ENCODE results near the gene NEURL2. TPM values are rescaled to one million over a fixed set of nuclear protein-coding genes. Genes with fewer than 3 reads are reported as not detected.
"Not testable (repeated sequence)": the region's sequence is repeated elsewhere in the genome, so short reads cannot be mapped to it uniquely, and the experiment has no call there.

The NEURL2 gene
- total RNA-seq, 1 donor from 2014 or later, result 17.0 TPM

DNA sequence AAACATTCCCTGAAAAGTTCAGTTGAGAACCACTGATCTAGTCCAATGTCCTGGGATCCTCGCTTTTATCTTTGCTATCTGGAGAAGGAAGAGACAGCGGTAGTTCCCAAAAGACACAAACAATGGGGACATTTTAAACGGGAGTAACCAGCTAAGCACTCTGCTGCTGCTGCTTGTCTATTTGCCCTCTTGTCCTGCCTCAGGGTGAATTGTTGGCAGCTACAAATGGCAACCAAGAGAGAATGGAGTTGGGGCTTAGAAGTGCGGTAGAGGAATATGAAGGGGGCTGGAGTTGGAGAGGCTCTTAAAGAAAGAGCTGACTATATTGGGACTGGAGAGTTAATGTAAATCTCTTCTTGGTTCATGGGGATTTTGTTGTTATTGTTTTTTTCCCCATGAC lies 16.4 kb downstream of the NEURL2 start:
- DNase-seq (ENCODE audit: low spot score), result no peak

- not testable (repeated sequence) for DNase-seq (ENCODE audit: low spot score)
Measured at GRCh38 chr20:45874104-45874481, 16.9 kb downstream of the NEURL2 start.

GRCh38 chr20:45873409-45874103 lies 17.5 kb downstream of the NEURL2 start:
- DNase-seq (ENCODE audit: low spot score), result no peak

- no peak for DNase-seq (ENCODE audit: low spot score)
Measured at GRCh38 chr20:45872626-45873025, 18.4 kb downstream of the NEURL2 start.

DNA sequence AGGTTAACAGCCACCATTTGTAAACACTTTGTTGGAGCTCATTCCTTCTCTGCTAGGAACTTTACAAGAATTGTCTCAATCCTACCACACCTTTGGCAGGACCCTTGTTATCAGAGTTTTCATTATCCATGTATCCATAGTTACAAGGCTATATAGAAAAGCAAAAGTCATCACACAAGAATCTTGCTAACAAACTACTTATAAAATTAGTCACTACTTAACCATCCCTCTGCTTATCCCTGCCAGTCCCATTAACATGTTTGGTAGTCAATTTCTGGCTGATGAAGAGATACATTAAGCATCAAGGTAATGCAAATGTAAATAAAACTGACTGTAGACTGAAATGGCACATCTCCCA lies 23.2 kb downstream of the NEURL2 start:
- DNase-seq (ENCODE audit: low spot score), result no peak

GRCh38 chr20:45867136-45867818 lies 23.7 kb downstream of the NEURL2 start:
- DNase-seq (ENCODE audit: low spot score), result no peak

- no peak for DNase-seq (ENCODE audit: low spot score)
Measured at GRCh38 chr20:45866454-45866853, 24.6 kb downstream of the NEURL2 start.

DNA sequence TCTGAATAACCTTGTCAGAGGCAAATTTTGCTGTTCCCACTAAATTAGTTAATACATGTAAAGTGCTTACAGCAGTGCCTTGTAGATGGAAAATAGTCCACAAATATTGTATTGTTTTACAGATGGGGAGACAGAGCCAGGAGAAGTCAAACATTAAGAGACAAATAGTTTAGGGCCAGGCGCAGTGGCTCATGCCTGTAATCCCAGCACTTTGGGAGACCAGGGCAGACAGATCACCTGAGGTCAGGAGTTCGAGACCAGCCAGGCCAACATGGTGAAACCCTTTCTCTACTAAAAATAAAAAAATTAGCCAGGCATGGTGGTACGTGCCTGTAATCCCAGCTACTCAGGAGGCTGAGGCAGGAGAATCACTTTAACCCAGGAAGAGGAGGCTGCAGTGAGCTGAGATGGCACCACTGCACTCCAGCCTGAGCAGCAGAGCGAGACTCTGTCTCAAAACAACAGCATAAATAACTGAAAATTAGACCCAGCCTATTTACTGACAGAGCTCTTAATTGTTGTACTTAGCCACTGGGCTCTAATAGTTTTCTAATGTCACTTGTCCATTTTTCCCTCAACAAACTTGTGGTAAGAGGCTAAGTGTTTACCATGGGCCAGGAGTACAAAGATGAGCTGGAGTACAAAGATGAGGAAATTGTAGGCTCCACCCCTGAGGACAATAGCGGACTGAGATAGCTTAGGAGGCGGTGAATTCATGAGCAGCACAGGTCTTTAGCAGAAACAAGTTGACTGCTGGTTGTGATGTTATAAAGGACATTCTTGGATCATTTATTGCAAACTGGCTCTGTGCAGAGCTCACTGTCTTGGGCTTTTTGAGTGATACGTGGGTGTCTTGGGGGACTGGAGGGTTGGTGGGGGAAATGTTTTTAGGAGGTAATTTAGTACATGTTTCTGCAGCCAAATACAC lies 27.2 kb downstream of the NEURL2 start:
- DNase-seq (ENCODE audit: low spot score), result no peak

DNA sequence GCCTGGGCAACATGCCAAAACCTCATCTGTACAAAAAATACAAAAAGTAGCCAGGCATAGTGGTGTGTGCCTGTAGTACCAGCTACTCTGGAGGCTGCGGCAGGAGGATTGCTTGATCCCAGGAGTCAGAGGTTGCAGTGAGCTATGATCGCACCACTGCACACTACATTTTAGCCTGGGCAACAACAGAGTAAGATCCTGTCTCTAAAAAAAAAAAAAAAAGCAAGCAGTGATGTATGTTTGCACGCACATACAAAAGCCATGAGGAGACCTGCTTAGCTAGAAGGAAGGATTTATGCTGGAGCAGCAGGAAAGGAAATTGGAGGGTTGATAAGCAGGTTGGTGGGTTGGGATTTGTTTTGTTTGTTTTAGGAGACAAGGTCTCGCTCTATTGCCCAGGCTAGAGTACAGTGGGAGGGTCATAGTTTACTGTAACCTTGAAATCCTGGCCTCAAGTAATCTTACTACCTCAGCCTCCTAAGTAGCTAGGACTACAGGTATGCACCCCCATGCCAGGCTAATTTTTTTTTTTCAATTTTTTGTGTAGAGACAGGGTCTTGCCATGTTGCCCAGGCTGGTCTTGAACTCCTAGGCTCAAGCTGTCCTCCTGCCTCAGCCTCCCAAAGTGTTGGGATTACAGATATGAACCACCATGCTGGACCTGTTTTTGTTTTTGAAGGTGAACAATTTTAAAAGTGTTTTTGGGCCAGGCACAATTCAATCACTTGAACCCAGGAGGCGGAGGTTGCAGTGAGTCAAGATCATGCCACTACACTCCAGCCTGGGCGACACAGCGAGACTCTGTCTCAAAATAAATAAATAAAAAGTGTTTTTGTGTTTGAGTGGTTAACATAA lies 29.6 kb downstream of the NEURL2 start:
- DNase-seq (ENCODE audit: low spot score), result no peak

GRCh38 chr20:45860560-45861220 lies 30.3 kb downstream of the NEURL2 start:
- no peak for DNase-seq (ENCODE audit: low spot score)

DNA sequence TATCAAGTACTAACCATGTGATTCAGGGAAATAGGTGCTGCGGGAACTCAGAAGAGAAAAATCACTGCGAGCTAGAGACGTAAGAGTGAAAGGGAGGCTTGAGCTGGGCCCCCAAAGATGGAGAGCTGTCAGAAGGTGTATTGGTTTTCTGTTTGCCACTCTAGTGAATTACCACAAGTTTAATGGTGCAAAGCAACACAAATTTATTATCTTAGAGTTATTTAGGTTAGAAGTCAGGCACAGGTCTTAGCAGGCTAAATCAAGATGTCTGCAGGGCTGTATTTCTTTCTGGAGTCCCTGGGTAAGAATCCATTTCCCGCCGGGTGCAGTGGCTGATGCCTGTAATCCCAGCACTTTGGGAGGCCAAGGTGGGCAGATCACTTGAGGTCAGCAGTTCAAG lies 31.1 kb downstream of the NEURL2 start:
- no peak for DNase-seq (ENCODE audit: low spot score)

GRCh38 chr20:45857882-45858216 lies 33.2 kb downstream of the NEURL2 start:
- no peak for DNase-seq (ENCODE audit: low spot score)

- peak; percentile 93 for DNase-seq (ENCODE audit: low spot score)
Measured at GRCh38 chr20:45857114-45857881, 33.7 kb downstream of the NEURL2 start, which contains the start of the genes ACOT8 and ZSWIM3. Gene ACOT8 (minus strand): TSS chr20:45857392. CDS start chr20:45857315, 77 bp downstream. Gene ZSWIM3 (plus strand): TSS chr20:45857614. CDS start chr20:45857826, 212 bp downstream.

DNA sequence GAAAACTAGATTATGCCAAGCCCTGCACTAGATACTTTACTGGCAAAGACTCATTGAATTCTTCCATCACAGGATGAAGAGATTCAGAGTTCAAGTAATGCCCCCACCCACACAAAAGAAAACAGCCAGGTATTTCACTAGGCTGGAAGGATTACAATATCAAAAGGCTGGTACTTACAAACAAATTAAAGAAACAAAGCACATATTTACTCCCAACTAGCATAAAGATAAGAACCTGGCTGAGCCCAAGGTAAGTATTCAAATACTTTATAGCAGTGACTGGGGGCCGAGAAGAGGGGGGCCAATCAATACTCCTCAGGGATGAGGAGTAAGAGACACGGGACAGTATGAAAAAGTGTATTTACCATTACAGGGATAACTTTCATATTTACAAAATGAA lies 37.5 kb downstream of the NEURL2 start:
- no peak for DNase-seq (ENCODE audit: low spot score)

DNA sequence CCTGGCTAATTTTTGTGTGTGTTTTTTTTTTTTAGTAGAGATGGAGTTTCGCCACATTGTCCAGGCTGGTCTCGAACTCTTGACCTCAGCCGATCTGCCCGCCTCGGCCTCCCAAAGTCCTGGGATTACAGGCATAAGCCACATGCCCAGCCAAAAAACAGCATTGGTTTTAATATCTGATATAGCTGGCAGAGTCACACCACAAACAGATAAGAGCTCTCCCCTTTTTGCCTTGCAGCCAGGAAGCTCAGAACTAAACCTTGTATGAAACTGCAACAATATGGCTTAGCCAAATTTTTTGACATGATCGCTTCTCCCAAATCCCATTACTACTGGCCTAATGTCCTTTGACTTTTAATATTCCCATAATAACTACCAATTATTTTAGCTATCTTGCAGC lies 38.7 kb downstream of the NEURL2 start:
- DNase-seq (ENCODE audit: low spot score), result no peak

GRCh38 chr20:45851501-45851900 lies 39.5 kb downstream of the NEURL2 start:
- no peak for DNase-seq (ENCODE audit: low spot score)

DNA sequence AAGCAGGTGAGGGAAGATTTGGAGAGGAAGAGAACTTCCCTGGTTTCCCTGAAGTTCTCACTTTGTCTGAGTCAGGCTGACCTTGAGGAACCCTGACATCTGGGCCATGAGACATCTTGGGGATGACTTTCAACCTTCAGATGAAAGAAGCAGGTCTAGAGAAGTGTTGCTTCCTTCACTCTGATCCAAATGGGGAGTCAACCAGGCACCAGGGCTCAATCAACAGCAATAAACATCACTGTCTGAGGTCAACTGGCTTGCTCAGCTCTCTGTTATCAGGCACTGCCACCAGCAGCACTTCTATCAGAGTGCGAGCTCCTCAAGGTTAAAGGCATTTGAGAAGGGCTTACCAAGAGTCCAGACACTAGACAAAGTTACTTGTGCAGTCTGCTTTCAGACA lies 40.1 kb downstream of the NEURL2 start:
- no peak for DNase-seq (ENCODE audit: low spot score)

DNA sequence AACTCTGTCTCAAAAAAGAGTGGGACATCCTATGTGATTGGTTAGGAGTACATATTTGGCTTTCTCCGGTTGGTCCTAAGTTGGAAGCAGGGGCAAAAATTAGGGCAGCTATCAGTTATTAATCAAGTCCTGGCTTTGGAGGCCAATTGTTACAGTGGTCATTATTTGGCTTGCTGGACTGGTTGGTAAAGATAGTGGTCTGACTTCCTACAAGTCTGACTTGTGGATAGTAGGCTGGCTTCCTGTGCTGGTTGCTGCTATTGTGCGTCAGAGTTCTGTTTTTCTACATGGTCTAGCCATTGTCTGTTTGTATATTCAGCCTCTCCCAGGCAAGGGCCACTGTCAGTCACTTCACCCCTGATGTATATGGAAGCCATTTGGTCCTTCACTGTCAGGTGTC lies 40.8 kb downstream of the NEURL2 start:
- no peak for DNase-seq (ENCODE audit: low spot score)

DNA sequence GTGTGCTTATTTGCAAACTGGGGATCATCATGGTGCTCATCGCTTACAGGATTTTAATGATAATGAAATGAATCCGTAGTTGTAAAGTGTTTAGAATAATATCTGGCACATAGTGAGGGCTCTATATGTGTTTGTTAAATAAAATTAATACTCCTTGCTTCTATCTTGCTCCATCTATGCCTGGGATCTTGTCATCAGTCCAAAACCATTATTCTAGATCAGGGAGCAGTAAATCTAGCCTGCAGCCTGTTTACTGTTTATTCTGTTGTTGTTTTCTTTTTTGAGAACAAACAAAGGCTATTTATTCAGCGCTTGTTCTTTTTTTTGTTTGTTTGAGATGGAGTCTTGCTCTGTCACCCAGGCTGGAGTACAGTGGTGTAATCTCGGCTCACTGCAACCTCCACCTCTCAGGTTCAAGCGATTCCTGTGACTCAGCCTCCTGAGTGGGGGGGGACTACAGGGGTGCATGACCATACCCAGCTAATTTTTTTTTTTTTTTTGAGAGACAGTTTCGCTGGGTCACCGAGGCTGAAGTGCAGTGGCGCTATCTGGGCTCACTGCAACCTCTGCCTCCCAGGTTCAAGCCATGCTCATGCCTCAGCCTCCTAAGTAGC lies 41.9 kb downstream of the NEURL2 start:
- DNase-seq (ENCODE audit: low spot score), result no peak
